Measurements from ENCODE around the gene BEGAIN.

DNA sequence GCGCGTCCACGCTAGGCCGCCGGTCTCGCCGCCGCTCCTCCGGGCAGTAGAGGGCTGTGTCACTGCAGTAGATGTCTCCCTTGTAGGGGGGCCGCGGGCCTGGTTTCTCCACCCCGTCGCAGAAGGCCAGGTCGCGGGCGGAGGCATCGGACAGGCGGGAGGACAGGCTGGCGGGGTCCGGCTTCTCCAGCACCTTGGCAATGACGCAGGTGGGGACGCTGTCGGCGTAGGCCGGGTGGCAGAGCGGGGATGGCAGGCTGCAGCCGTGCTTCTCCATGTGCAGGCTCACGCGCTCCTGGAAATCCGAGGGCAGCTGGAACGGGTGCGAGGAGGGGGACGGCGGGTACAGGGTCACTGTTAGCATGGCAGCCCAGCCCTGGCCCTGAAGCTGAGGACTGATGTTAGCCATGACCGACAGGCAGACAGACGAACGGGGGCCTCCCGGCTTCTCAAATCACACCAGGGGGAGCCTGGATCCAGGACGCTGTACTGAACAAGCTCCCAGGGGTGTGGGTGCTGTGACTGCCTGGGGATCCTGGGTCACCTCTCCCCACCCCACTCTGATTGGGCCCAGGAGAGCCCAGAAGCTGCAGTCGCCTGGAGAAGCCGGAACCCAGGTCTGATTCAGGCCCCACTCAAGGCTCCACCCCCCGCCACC lies 48.1 kb downstream of the BEGAIN start:
- TF ChIP-seq EZH2phosphoT487 (IDR thresholded peaks at IDR 0.05; ENCODE audit: insufficient read depth, low read depth) (no peak), EZH2 (IDR thresholded peaks at IDR 0.05; ENCODE audit: insufficient read depth, poor library complexity, severe bottlenecking) (no peak)

All from GM23248 (cell line).